B cell (primary cell): ENCODE measurements around the gene ANKRD33. TPM values are rescaled to one million over a fixed set of nuclear protein-coding genes. Genes with fewer than 3 reads are reported as not detected.

ENCODE experiments used
- ATAC-seq: fragments of 200-7000 bp; cut with Tn5 transposase; one replicate; pipeline ENCODE4 v1.10.0; 2021; ENCODE audit warnings: low read depth, mild to moderate bottlenecking, moderate number of reproducible peaks, moderate library complexity
- CTCF ChIA-PET: fragments of 350-600 bp; sonication (Branson Sonifier 250); formaldehyde crosslinking; loops from one replicate; lab custom pipeline; 2021; ENCODE audit warnings: antibody characterized with exemption, inconsistent platforms; lab: Charles Lee
- POLR2A ChIA-PET: fragments of 350-600 bp; sonication (Branson Sonifier 250); formaldehyde crosslinking; loops from one replicate; lab custom pipeline; 2021; ENCODE audit warnings: antibody characterized with exemption; lab: Charles Lee
- DNase-seq: peaks from one replicate; pipeline ENCODE4 v3.0.0; 2013
- H2AFZ ChIP-seq: 2 replicates; pipeline ENCODE4 v1.6.1; 2012; ENCODE audit warnings: mild to moderate bottlenecking, low read depth, low read length; ENCODE audit not compliant: insufficient read depth, poor library complexity, severe bottlenecking
- H3K27ac ChIP-seq, 2 donors: 1 replicate in 1 of 2; 2 replicates in 1 of 2; pipeline ENCODE4 v1.5.1; 2012 to 2013; ENCODE audit warnings: low read length in 2 of 2, mild to moderate bottlenecking in 2 of 2, moderate library complexity in 1 of 2
- H3K27me3 ChIP-seq, 4 experiments: fragments of 200-600 bp in 1 of 4; sonication (generic) in 1 of 4; replicated peaks in 1 of 4; 1 replicate in 2 of 4; 2 replicates in 2 of 4; pipeline versions ENCODE4 v1.6.1 to v1.7.0; 2013 to 2016; ENCODE audit warnings: low read length in 3 of 4, mild to moderate bottlenecking in 2 of 4, mixed read lengths in 1 of 4, moderate library complexity in 1 of 4; ENCODE audit not compliant: insufficient read depth in 4 of 4, control insufficient read depth in 3 of 4; ENCODE audit errors: control extremely low read depth in 1 of 4
- H3K36me3 ChIP-seq, 2 experiments: replicated peaks in 1 of 2; 1 replicate in 1 of 2; 2 replicates in 1 of 2; pipeline versions ENCODE4 v1.6.1 to v1.7.1; 2013; ENCODE audit warnings: low read length in 1 of 2; ENCODE audit not compliant: insufficient read depth in 2 of 2, control insufficient read depth in 1 of 2; ENCODE audit errors: control extremely low read depth in 1 of 2, extremely low read depth in 1 of 2
- H3K4me1 ChIP-seq, 2 donors: fragments of 200-600 bp in 1 of 2; sonication (generic) in 1 of 2; 1 replicate in 1 of 2; 2 replicates in 1 of 2; pipeline versions ENCODE4 v1.5.1 to v1.6.1; 2013 to 2017; ENCODE audit warnings: low read length in 2 of 2; ENCODE audit not compliant: control insufficient read depth in 2 of 2, insufficient read depth in 2 of 2
- H3K4me2 ChIP-seq: replicated peaks from 2 replicates; pipeline ENCODE3; 2012; ENCODE audit warnings: mild to moderate bottlenecking, low read depth, low read length; ENCODE audit not compliant: poor library complexity, severe bottlenecking
- H3K4me3 ChIP-seq, 5 experiments: fragments of 200-600 bp in 1 of 5; sonication (generic) in 1 of 5; 1 replicate in 3 of 5; 2 replicates in 2 of 5; pipeline versions ENCODE4 v1.5.1 to v1.7.0; 2011 to 2016; ENCODE audit warnings: low read length in 4 of 5, mild to moderate bottlenecking in 4 of 5, low read depth in 2 of 5, control low read depth in 1 of 5, moderate library complexity in 1 of 5; ENCODE audit not compliant: insufficient read depth in 1 of 5; ENCODE audit errors: control extremely low read depth in 1 of 5, extremely low read depth in 1 of 5
- H3K79me2 ChIP-seq: fragments of 200-600 bp; sonication (generic); one replicate; pipeline ENCODE4 v1.6.0; 2016; ENCODE audit warnings: low read length; ENCODE audit not compliant: control insufficient read depth, insufficient read depth
- H3K9ac ChIP-seq: fragments of 200-600 bp; sonication (generic); 2 replicates; pipeline ENCODE4 v1.6.1; 2017; ENCODE audit warnings: mild to moderate bottlenecking, low read length, moderate library complexity
- H3K9me3 ChIP-seq, 3 donors: one replicate each; pipeline versions ENCODE4 v1.6.1 to v1.7.1; 2013; ENCODE audit warnings: low read length in 2 of 3; ENCODE audit not compliant: control insufficient read depth in 2 of 3, insufficient read depth in 1 of 3; ENCODE audit errors: control extremely low read depth in 1 of 3
- H4K20me1 ChIP-seq: 2 replicates; pipeline ENCODE4 v1.6.0; 2012; ENCODE audit warnings: mild to moderate bottlenecking, low read length; ENCODE audit not compliant: insufficient read depth, control insufficient read depth, poor library complexity, severe bottlenecking
- H3K27ac Mint-ChIP-seq: one replicate; pipeline ENCODE4 v1.8.0; 2021; ENCODE audit warnings: mixed read lengths
- H3K27me3 Mint-ChIP-seq: one replicate; pipeline ENCODE4 v1.8.0; 2021; ENCODE audit warnings: mixed read lengths
- H3K4me1 Mint-ChIP-seq: one replicate; pipeline ENCODE4 v1.8.0; 2021; ENCODE audit warnings: mixed read lengths
- H3K4me3 Mint-ChIP-seq: one replicate; pipeline ENCODE4 v1.8.0; 2021; ENCODE audit warnings: mixed read lengths
- H3K9me3 Mint-ChIP-seq: one replicate; pipeline ENCODE4 v1.8.0; 2022; ENCODE audit warnings: mixed read lengths; ENCODE audit not compliant: insufficient read depth
- CTCF ChIP-seq: fragments of 200-600 bp; IDR thresholded peaks from one replicate; pipeline ENCODE4 v1.8.0; 2022; ENCODE audit warnings: antibody characterized with exemption, mild to moderate bottlenecking
- EZH2 ChIP-seq: IDR thresholded peaks from 2 replicates; pipeline ENCODE4 v1.6.1; 2012; ENCODE audit warnings: borderline replicate concordance, low read depth, mild to moderate bottlenecking, moderate library complexity, low read length; ENCODE audit not compliant: insufficient read depth, poor library complexity, severe bottlenecking
- WGBS: methylation state at CpG from one replicate; pipeline ENCODE4 v1.1.5; 2013; ENCODE audit warnings: missing lambda C conversion rate; ENCODE audit not compliant: insufficient coverage; 5-methylcytosine and 5-hydroxymethylcytosine counted together
- intact Hi-C: fragments of 100-400 bp; cut with micrococcal nuclease; formaldehyde crosslinking; loops from one replicate; pipeline ENCODE4 v1.10.0; 2022
- polyA plus RNA-seq: library from polyadenylated mRNA; depleted of rRNA; stranded (reverse); fragments of >200 nt; gene quantifications from 2 replicates; pipeline ENCODE4 v1.2.3, GENCODE V29; 2012
- total RNA-seq, 2 donors: library from RNA; stranded (reverse); fragments of 120-200 nt in 1 of 2; gene quantifications; 1 replicate in 1 of 2; 2 replicates in 1 of 2; pipeline versions ENCODE4 v1.2.3 to v1.2.4, GENCODE V29; 2013 to 2022

Gene ANKRD33
- total and polyA plus RNA-seq, 2 donors (not counting 1 experiment from before 2014, with no cell fraction given): not detected

DNA sequence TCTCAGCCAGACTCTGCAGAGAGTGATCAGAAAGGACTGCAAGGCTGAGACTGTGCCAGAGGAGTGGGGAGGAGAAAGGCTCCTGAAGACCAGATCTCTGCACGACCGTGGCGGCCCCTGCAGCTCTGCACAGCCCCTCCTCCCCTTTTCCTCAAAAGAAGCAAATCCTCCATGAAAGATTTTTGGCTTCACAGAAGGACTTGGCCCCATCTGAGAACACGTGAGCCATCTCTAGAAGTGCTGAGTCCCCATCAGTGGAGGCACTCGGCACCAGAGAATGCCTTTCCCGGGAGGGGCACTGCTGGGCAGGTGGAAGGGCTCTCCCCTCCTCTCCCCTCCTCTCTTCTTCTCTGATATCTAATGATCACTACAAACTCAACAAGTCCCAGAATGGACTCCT is 46.2 kb upstream of the ANKRD33 start:
- Mint-ChIP-seq H3K9me3 (no peaks in the 10 kb centered on the region), H3K27ac (no peak overlapping the region), H3K27me3 (peaks cover 67% of the 10 kb centered on the region), H3K4me1 (peaks cover 6% of the 10 kb centered on the region), H3K4me3 (no peak overlapping the region)
- Histone ChIP-seq H3K36me3 (no peaks in the 10 kb centered on the region), H3K9ac (no peak overlapping the region), H2AFZ (no peak overlapping the region), H3K9me3 (peaks cover 0 to 12% (median 0%) of the 10 kb centered on the region in 3 donors), H3K27ac (no peak overlapping the region), H4K20me1 (no peaks in the 10 kb centered on the region), H3K4me1 (peaks cover 8 to 10% of the 10 kb centered on the region in 2 donors), H3K79me2 (no peaks in the 10 kb centered on the region), H3K4me3 (no peak overlapping the region), H3K4me2 (no peak overlapping the region), H3K27me3 (peaks cover 0 to 56% (median 19%) of the 10 kb centered on the region in 4 experiments)
- intact Hi-C loops: no loop called here
- TF ChIP-seq CTCF: no peak
- ATAC-seq (no peak), DNase-seq (no peak)
- ChIA-PET POLR2A (no interaction called here), CTCF (interaction anchor here (0.6 kb wide), 1 partner anchor 126 kb away, joined by 6 read pairs; no protein-coding TSS in a partner anchor)
- 83% methylated on average over 3 of the region's 6 CpGs for WGBS

DNA sequence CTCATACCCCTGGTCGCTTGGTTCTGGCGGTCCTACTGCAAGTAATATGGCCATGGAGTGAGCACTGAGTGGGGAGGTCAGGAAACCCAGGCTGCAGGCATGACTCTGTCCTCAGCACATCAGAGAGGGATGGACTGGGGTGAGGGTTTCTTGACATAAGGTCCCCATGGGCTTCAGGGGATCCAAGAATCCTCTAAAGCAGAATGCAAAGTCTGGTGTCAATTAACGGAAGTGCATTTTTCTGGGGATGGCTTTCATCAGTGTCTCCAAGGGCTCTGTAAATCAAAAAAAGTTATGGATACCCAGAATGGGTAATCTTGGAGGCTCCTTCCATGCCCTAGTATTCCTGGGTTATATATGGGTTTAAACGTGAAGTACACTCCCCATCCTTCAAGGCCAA is 43.0 kb upstream of the ANKRD33 start:
- Histone ChIP-seq H3K27ac (no peak overlapping the region), H3K4me2 (no peak overlapping the region), H4K20me1 (no peaks in the 10 kb centered on the region), H3K9me3 (peaks cover 0 to 16% (median 0%) of the 10 kb centered on the region in 3 donors), H2AFZ (no peak overlapping the region), H3K79me2 (no peaks in the 10 kb centered on the region), H3K4me1 (peaks cover 22 to 24% of the 10 kb centered on the region in 2 donors), H3K4me3 (no peak overlapping the region), H3K36me3 (no peaks in the 10 kb centered on the region), H3K27me3 (peaks cover 0 to 66% (median 25%) of the 10 kb centered on the region in 4 experiments), H3K9ac (no peak overlapping the region)
- no peak for TF ChIP-seq CTCF
- TF ChIP-seq EZH2: no peak
- DNase-seq: no peak
- intact Hi-C loops: no loop called here
- WGBS: 95% methylated on average over 4 of the region's 4 CpGs
- Mint-ChIP-seq H3K27ac (no peak overlapping the region), H3K27me3 (peaks cover 60% of the 10 kb centered on the region), H3K4me1 (peaks cover 11% of the 10 kb centered on the region), H3K9me3 (no peaks in the 10 kb centered on the region), H3K4me3 (no peak overlapping the region)
- ChIA-PET CTCF (no interaction called here), POLR2A (no interaction called here)
- ATAC-seq: no peak
